WTC11 (cell line): ENCODE measurements around the gene ABCB10. TPM values are rescaled to one million over a fixed set of nuclear protein-coding genes. Genes with fewer than 3 reads are reported as not detected.

Experiments
- ATAC-seq: fragments of 200-7000 bp; cut with Tn5 transposase; 2 replicates; pipeline ENCODE4 v1.10.0; 2021; ENCODE audit warnings: mild to moderate bottlenecking, moderate library complexity
- CTCF ChIA-PET: fragments of 300-600 bp; sonication (Branson Sonifier 250); formaldehyde crosslinking; loops from one replicate; lab custom pipeline; 2021; ENCODE audit warnings: antibody characterized with exemption; lab: Charles Lee
- POLR2A ChIA-PET: fragments of 350-600 bp; sonication (Branson Sonifier 250); formaldehyde crosslinking; loops from one replicate; lab custom pipeline; 2021; ENCODE audit warnings: antibody characterized with exemption; lab: Charles Lee
- DNase-seq: peaks from one replicate; pipeline ENCODE4 v3.0.0; 2021; ENCODE audit warnings: low spot score
- H3K27ac Mint-ChIP-seq: 2 replicates; pipeline ENCODE4 v1.8.0; 2021; ENCODE audit warnings: mixed read lengths
- H3K27me3 Mint-ChIP-seq: 2 replicates; pipeline ENCODE4 v1.8.0; 2021; ENCODE audit warnings: low read depth, mild to moderate bottlenecking, moderate library complexity, mixed read lengths
- H3K36me3 Mint-ChIP-seq: 2 replicates; pipeline ENCODE4 v1.8.0; 2021; ENCODE audit warnings: mixed read lengths
- H3K4me1 Mint-ChIP-seq: 2 replicates; pipeline ENCODE4 v1.8.0; 2022; ENCODE audit warnings: mixed read lengths
- H3K4me3 Mint-ChIP-seq: 2 replicates; pipeline ENCODE4 v1.8.0; 2021; ENCODE audit warnings: mild to moderate bottlenecking, moderate library complexity, mixed read lengths
- H3K9me3 Mint-ChIP-seq: 2 replicates; pipeline ENCODE4 v1.8.0; 2021; ENCODE audit warnings: mixed read lengths
- ATF1 ChIP-seq: sonication (generic); formaldehyde crosslinking; IDR thresholded peaks from 2 replicates; pipeline ENCODE4 v1.8.1; 2023; ENCODE audit warnings: mild to moderate bottlenecking, moderate library complexity, missing genetic modification reagents
- ATF2 ChIP-seq: sonication (generic); formaldehyde crosslinking; IDR thresholded peaks from 2 replicates; pipeline ENCODE4 v1.8.1; 2022; ENCODE audit warnings: low read depth, missing genetic modification reagents, borderline replicate concordance
- FOXJ3 ChIP-seq: sonication (generic); formaldehyde crosslinking; IDR thresholded peaks from 2 replicates; pipeline ENCODE4 v1.9.0; 2021; ENCODE audit warnings: missing genetic modification reagents, mild to moderate bottlenecking, borderline replicate concordance
- FOXP1 ChIP-seq: sonication (generic); formaldehyde crosslinking; IDR thresholded peaks from 2 replicates; pipeline ENCODE4 v1.8.0; 2022; ENCODE audit warnings: missing genetic modification reagents, mild to moderate bottlenecking, moderate library complexity, borderline replicate concordance
- GABPB1 ChIP-seq: sonication (generic); formaldehyde crosslinking; IDR thresholded peaks from 2 replicates; pipeline ENCODE4 v1.8.1; 2023; ENCODE audit warnings: mild to moderate bottlenecking, missing genetic modification reagents
- GRHL2 ChIP-seq: fragments of 250-450 bp; sonication (Bioruptor Pico); IDR thresholded peaks from 2 replicates; pipeline ENCODE4 v1.8.0; 2022; ENCODE audit warnings: mild to moderate bottlenecking, moderate library complexity; ENCODE audit not compliant: insufficient replicate concordance, severe bottlenecking
- HMGA2 ChIP-seq: fragments of 250-450 bp; sonication (Bioruptor Pico); IDR thresholded peaks from 2 replicates; pipeline ENCODE4 v1.4.0; 2021; ENCODE audit warnings: mild to moderate bottlenecking, moderate library complexity
- IRF2 ChIP-seq: sonication (generic); formaldehyde crosslinking; IDR thresholded peaks from 2 replicates; pipeline ENCODE4 v1.8.0; 2022; ENCODE audit warnings: low read depth, missing genetic modification reagents, borderline replicate concordance
- MAX ChIP-seq: sonication (generic); formaldehyde crosslinking; IDR thresholded peaks from 2 replicates; pipeline ENCODE4 v1.8.0; 2022; ENCODE audit warnings: mild to moderate bottlenecking, missing genetic modification reagents
- MYBL2 ChIP-seq: sonication (generic); formaldehyde crosslinking; IDR thresholded peaks from 2 replicates; pipeline ENCODE4 v1.8.1; 2023; ENCODE audit warnings: mild to moderate bottlenecking, moderate library complexity, missing genetic modification reagents
- NFE2L1 ChIP-seq: sonication (generic); formaldehyde crosslinking; IDR thresholded peaks from 2 replicates; pipeline ENCODE4 v1.8.1; 2023; ENCODE audit warnings: missing genetic modification reagents
- NR1H2 ChIP-seq: sonication (generic); formaldehyde crosslinking; IDR thresholded peaks from 2 replicates; pipeline ENCODE4 v1.9.0; 2021; ENCODE audit warnings: mild to moderate bottlenecking, moderate library complexity, missing genetic modification reagents
- NR3C1 ChIP-seq: sonication (generic); formaldehyde crosslinking; conservative IDR thresholded peaks from 2 replicates; pipeline ENCODE4 v1.8.1; 2023; ENCODE audit warnings: low read depth, mild to moderate bottlenecking, missing genetic modification reagents
- OVOL2 ChIP-seq: fragments of 250-450 bp; sonication (Bioruptor Pico); IDR thresholded peaks from 2 replicates; pipeline ENCODE4 v1.9.0; 2021; ENCODE audit warnings: mild to moderate bottlenecking, borderline replicate concordance
- PRDM15 ChIP-seq: sonication (generic); formaldehyde crosslinking; IDR thresholded peaks from 2 replicates; pipeline ENCODE4 v1.8.0; 2022; ENCODE audit warnings: missing genetic modification reagents
- RELA ChIP-seq: sonication (generic); formaldehyde crosslinking; IDR thresholded peaks from 2 replicates; pipeline ENCODE4 v1.8.1; 2022; ENCODE audit warnings: missing genetic modification reagents, mild to moderate bottlenecking, borderline replicate concordance
- RORB ChIP-seq: fragments of 250-450 bp; sonication (Bioruptor Pico); IDR thresholded peaks from 2 replicates; pipeline ENCODE4 v1.9.0; 2021; ENCODE audit warnings: mild to moderate bottlenecking
- SMAD3 ChIP-seq: sonication (generic); formaldehyde crosslinking; IDR thresholded peaks from 2 replicates; pipeline ENCODE4 v1.8.0; 2022; ENCODE audit warnings: missing genetic modification reagents, mild to moderate bottlenecking, borderline replicate concordance
- TEAD1 ChIP-seq: sonication (generic); formaldehyde crosslinking; IDR thresholded peaks from 2 replicates; pipeline ENCODE4 v1.8.0; 2022; ENCODE audit warnings: mild to moderate bottlenecking, missing genetic modification reagents
- TEAD4 ChIP-seq: sonication (generic); formaldehyde crosslinking; IDR thresholded peaks from 2 replicates; pipeline ENCODE4 v1.8.0; 2022; ENCODE audit warnings: mild to moderate bottlenecking, missing genetic modification reagents
- ZNF317 ChIP-seq: sonication (generic); formaldehyde crosslinking; IDR thresholded peaks from 2 replicates; pipeline ENCODE4 v1.8.1; 2023; ENCODE audit warnings: low read depth, mild to moderate bottlenecking, moderate library complexity, missing genetic modification reagents, borderline replicate concordance
- ZNF396 ChIP-seq: fragments of 250-450 bp; sonication (Bioruptor Pico); IDR thresholded peaks from 2 replicates; pipeline ENCODE4 v1.8.0; 2021; ENCODE audit warnings: mild to moderate bottlenecking, moderate library complexity, borderline replicate concordance
- ZNF425 ChIP-seq: fragments of 250-450 bp; sonication (Bioruptor Pico); conservative IDR thresholded peaks from 2 replicates; pipeline ENCODE4 v1.9.0; 2021; ENCODE audit warnings: mild to moderate bottlenecking
- ZSCAN18 ChIP-seq: fragments of 250-450 bp; sonication (Bioruptor Pico); IDR thresholded peaks from 2 replicates; pipeline ENCODE4 v2.1.2; 2022; ENCODE audit warnings: mild to moderate bottlenecking, moderate library complexity
- total RNA-seq: library from RNA; stranded (reverse); gene quantifications from 3 replicates; pipeline ENCODE4 v1.2.3, GENCODE V29; 2021

Gene ABCB10
- total RNA-seq, 1 experiment from 2014 or later: 11.0 TPM

GRCh38 chr1:229507502-229507901, 51.0 kb downstream of the ABCB10 start:
- Mint-ChIP-seq H3K4me3 (peak overlapping the region; percentile 95), H3K27me3 (no peaks in the 10 kb centered on the region; the same call in 1 of the 2 replicates), H3K9me3 (no peaks in the 10 kb centered on the region), H3K27ac (peak overlapping the region; percentile 97), H3K4me1 (peaks cover 15% of the 10 kb centered on the region), H3K36me3 (peaks cover 9% of the 10 kb centered on the region)
- no peak for ATAC-seq
- TF ChIP-seq ZNF317 (CRISPR knock-in tag): no peak
- TF ChIP-seq NFE2L1 (CRISPR knock-in tag): no peak
- no peak for TF ChIP-seq OVOL2 (CRISPR knock-in tag)
- no peak for TF ChIP-seq ZNF425 (CRISPR knock-in tag)
- TF ChIP-seq RELA (CRISPR knock-in tag): no peak
- TF ChIP-seq MAX (CRISPR knock-in tag): no peak
- TF ChIP-seq ZNF396 (CRISPR knock-in tag): no peak
- TF ChIP-seq ZSCAN18 (CRISPR knock-in tag): no peak
- no peak for TF ChIP-seq RORB
- no peak for TF ChIP-seq PRDM15
- ChIA-PET CTCF (interaction anchor here (1.7 kb wide), 1 partner anchor 25 kb away, joined by 9 read pairs; no protein-coding TSS in a partner anchor), POLR2A (interaction anchor here (1.0 kb wide), 1 partner anchor 51 kb away, joined by 4 read pairs; the partner anchor contains the start of gene ABCB10)
- DNase-seq: no peak

DNA sequence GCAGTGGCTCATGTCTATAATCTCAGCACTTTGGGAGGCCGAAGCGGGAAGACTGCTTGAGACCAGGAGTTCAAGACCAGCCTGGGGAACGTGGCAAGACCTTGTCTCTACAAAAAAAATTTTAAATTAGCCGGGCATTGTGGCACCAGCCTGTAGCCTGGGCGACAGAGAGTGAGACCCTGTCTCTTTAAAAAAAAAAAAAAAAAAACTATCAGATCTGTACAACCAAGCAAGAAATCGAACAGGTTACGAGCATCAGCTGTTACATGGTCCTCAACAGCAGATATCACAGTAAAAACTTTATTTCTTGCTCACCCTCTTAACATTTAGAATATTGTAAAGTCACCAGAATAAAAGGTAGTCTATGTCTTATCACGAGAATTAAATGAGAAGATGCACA, 51.9 kb downstream of the ABCB10 start:
- DNase-seq (no peak), ATAC-seq (no peak)
- ChIA-PET POLR2A (no interaction called here), CTCF (interaction anchor here (1.0 kb wide), 1 partner anchor 24 kb away, joined by 3 read pairs; no protein-coding TSS in a partner anchor)
- Mint-ChIP-seq H3K27me3 (no peaks in the 10 kb centered on the region; the same call in 1 of the 2 replicates), H3K27ac (no peak overlapping the region), H3K36me3 (peaks cover 15% of the 10 kb centered on the region), H3K4me3 (peak overlapping the region; percentile 95), H3K4me1 (peaks cover 15% of the 10 kb centered on the region), H3K9me3 (no peaks in the 10 kb centered on the region)
- TF ChIP-seq FOXP1 (CRISPR knock-in tag) (no peak), NR3C1 (CRISPR knock-in tag) (no peak), ATF1 (CRISPR knock-in tag) (no peak), HMGA2 (CRISPR knock-in tag) (no peak), NR1H2 (CRISPR knock-in tag) (no peak), GRHL2 (CRISPR knock-in tag) (no peak), FOXJ3 (CRISPR knock-in tag) (no peak), TEAD4 (CRISPR knock-in tag) (no peak), MYBL2 (CRISPR knock-in tag) (no peak), ATF2 (CRISPR knock-in tag) (no peak), ZNF317 (CRISPR knock-in tag) (no peak), SMAD3 (CRISPR knock-in tag) (no peak), RORB (no peak), TEAD1 (CRISPR knock-in tag) (no peak), GABPB1 (CRISPR knock-in tag) (no peak), IRF2 (CRISPR knock-in tag) (no peak)
